Activated CD4-positive, alpha-beta T cell treated with anti-CD3 and anti-CD28 coated beads, Interleukin-2, Interleukin-4, amounts not matched to agents 100 ng/mL and 50 ng/mL, durations not matched to agents 16 hours and 8 hours (primary cell): ENCODE results near the gene HLA-DRA.

Source experiments
- DNase-seq: peaks from one replicate; pipeline ENCODE4 v3.0.0-alpha.2; 2020; ENCODE audit warnings: low spot score

Gene HLA-DRA

GRCh38 chr6:32475392-32476206 is 35.9 kb downstream of the HLA-DRA start:
- DNase-seq: no peak

GRCh38 chr6:32483968-32484613 is 44.4 kb downstream of the HLA-DRA start:
- DNase-seq: no peak

- no peak for DNase-seq
Observed at GRCh38 chr6:32484614-32484998, 44.9 kb downstream of the HLA-DRA start.

- DNase-seq: no peak
Observed at GRCh38 chr6:32488083-32488482, 48.4 kb downstream of the HLA-DRA start.

- DNase-seq: no peak
Observed at GRCh38 chr6:32491700-32492099, 52.0 kb downstream of the HLA-DRA start.

GRCh38 chr6:32492351-32492750 is 52.7 kb downstream of the HLA-DRA start:
- DNase-seq: no peak
